Activated CD4-positive, alpha-beta T cell treated with anti-CD3 and anti-CD28 coated beads, Interleukin-2, amount 10 ng/mL, durations not matched to agents 24 days and 14 days (primary cell): ENCODE measurements around the gene TWIST1. TPM values are rescaled to one million over a fixed set of nuclear protein-coding genes. Genes with fewer than 3 reads are reported as not detected.

Experiments used
- DNase-seq: peaks from one replicate; pipeline ENCODE4 v3.0.0; 2022
- H3K27ac Mint-ChIP-seq: one replicate; pipeline ENCODE4 v1.8.0; 2022; ENCODE audit warnings: mild to moderate bottlenecking, mixed read lengths
- H3K27me3 Mint-ChIP-seq: one replicate; pipeline ENCODE4 v1.8.0; 2022; ENCODE audit warnings: mixed read lengths
- H3K36me3 Mint-ChIP-seq: one replicate; pipeline ENCODE4 v1.8.0; 2022; ENCODE audit warnings: low read depth, mild to moderate bottlenecking, mixed read lengths
- H3K4me1 Mint-ChIP-seq: one replicate; pipeline ENCODE4 v1.8.0; 2021; ENCODE audit warnings: mixed read lengths
- H3K4me3 Mint-ChIP-seq: one replicate; pipeline ENCODE4 v1.8.0; 2022; ENCODE audit warnings: mild to moderate bottlenecking, moderate library complexity, mixed read lengths
- H3K9me3 Mint-ChIP-seq: one replicate; pipeline ENCODE4 v1.8.0; 2021; ENCODE audit warnings: mixed read lengths
- intact Hi-C: fragments of 100-400 bp; cut with micrococcal nuclease; formaldehyde crosslinking; loops from one replicate; pipeline ENCODE4 v1.15.1; 2023
- total RNA-seq: library from RNA; stranded (reverse); gene quantifications from 2 replicates; pipeline ENCODE4 v1.2.3, GENCODE V29; 2022

Gene TWIST1
- total RNA-seq, 1 donor from 2014 or later: 7.5 TPM

GRCh38 chr7:19119372-19119771 lies 1.9 kb upstream of the TWIST1 start:
- Mint-ChIP-seq H3K36me3 (peaks cover 3% of the 10 kb centered on the region), H3K4me3 (no peak overlapping the region), H3K27me3 (peaks cover 54% of the 10 kb centered on the region), H3K4me1 (peaks cover 3% of the 10 kb centered on the region), H3K9me3 (no peaks in the 10 kb centered on the region), H3K27ac (no peak overlapping the region)
- intact Hi-C loops: no loop called here
- DNase-seq: no peak

DNA sequence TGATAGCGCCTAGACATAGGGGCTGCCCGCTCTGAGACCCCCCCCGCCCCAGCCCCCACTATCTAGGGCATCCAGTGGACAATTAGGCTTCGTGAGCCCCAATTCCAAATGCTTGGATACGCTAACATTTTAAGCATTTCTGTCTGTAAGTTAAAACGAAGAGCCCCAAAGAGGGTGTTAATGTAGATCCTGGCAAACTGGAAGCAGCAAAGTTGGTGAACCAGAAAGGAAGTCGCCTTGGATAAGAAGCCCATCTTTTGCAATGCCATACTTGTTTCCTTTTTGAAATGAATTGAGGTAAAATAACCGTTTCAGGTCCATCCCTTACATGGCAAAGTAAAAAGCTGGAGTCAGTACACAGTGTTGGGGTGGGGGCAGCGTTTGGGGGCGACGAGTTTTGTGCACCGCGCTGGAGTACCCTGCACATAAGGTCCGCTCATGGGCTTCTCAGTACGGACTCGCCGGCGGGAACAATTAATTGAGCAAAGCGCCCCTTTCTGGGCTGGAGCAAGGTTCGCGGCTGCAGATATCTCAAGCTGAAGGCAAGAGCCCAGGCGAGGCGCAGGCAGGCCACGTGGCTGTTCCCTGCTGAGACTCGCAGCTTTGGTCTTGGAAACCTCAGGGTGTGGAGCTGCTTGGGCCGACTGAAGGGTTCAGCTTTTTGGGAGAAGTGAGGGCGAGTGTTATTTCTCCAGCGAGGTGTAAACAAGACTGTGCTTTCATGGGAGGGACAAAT lies 1.4 kb upstream of the TWIST1 start:
- H3K4me3 Mint-ChIP-seq: no peak overlapping the region

GRCh38 chr7:19117870-19118608 lies 603 bp upstream of the TWIST1 start:
- H3K4me1 Mint-ChIP-seq: peaks cover 3% of the 10 kb centered on the region
- H3K27me3 Mint-ChIP-seq: peaks cover 60% of the 10 kb centered on the region
- no peak for DNase-seq
- H3K36me3 Mint-ChIP-seq: peaks cover 3% of the 10 kb centered on the region
- no peaks in the 10 kb centered on the region for H3K9me3 Mint-ChIP-seq
- intact Hi-C loops: no loop called here
- H3K4me3 Mint-ChIP-seq: peak overlapping the region; percentile 38
- H3K27ac Mint-ChIP-seq: no peak overlapping the region

More for the DNA sequence above, 1.4 kb upstream of the TWIST1 start:
- Mint-ChIP-seq H3K4me1 (peaks cover 3% of the 10 kb centered on the region), H3K9me3 (no peaks in the 10 kb centered on the region), H3K36me3 (peaks cover 3% of the 10 kb centered on the region), H3K27me3 (peaks cover 59% of the 10 kb centered on the region), H3K27ac (no peak overlapping the region)
- intact Hi-C loops: no loop called here
- no peak for DNase-seq

- H3K4me1 Mint-ChIP-seq: peaks cover 3% of the 10 kb centered on the region
- intact Hi-C loops: no loop called here
- peaks cover 65% of the 10 kb centered on the region for H3K27me3 Mint-ChIP-seq
- peaks cover 4% of the 10 kb centered on the region for H3K36me3 Mint-ChIP-seq
- H3K27ac Mint-ChIP-seq: peak overlapping the region; percentile 66
- peak overlapping the region; percentile 73 for H3K4me3 Mint-ChIP-seq
- peak; percentile 64 for DNase-seq
- H3K9me3 Mint-ChIP-seq: peaks cover under 1% of the 10 kb centered on the region
These were observed 1.0 kb downstream of the TWIST1 start for GRCh38 chr7:19116121-19117090.

- Mint-ChIP-seq H3K9me3 (peaks cover 3% of the 10 kb centered on the region), H3K36me3 (peaks cover 5% of the 10 kb centered on the region), H3K27ac (no peak overlapping the region), H3K4me3 (no peak overlapping the region), H3K4me1 (peaks cover 3% of the 10 kb centered on the region), H3K27me3 (peaks cover 66% of the 10 kb centered on the region)
- intact Hi-C loops: no loop called here
- DNase-seq: no peak
These were observed 2.9 kb downstream of the TWIST1 start for GRCh38 chr7:19114551-19114855.

DNA sequence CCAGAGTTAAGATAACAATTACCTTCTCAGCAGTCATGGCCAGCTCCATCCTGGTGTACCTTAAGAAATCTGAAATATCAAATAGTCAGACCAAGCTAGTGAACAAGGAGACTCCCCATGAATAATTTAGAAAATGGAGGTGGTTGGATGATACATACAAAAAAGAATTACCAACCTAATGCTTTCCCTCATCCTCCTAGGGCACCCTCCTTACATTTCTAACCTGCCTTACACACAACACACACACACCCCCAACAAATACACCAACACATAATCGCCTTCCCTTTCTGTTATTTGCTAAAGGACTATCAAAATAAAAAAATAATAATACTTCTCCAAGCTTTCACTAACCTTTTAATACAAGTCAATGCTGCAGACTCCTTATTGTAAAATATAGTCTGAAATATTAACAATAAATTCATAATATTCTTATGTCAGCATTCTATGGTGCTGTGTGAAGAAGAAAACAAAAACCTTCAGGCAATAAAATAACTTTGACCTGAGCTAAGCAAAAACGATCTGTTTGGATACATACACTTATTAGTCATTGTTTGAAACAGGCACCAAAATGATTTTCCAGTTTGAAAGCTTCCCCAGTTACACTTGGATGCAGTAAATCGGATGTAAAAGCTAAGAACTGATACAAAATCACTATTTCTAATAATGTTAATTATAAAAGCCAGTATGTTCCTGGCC lies 3.4 kb downstream of the TWIST1 start:
- intact Hi-C loops: no loop called here
- Mint-ChIP-seq H3K27me3 (peaks cover 67% of the 10 kb centered on the region), H3K9me3 (peaks cover 5% of the 10 kb centered on the region), H3K36me3 (peaks cover 6% of the 10 kb centered on the region), H3K4me1 (peaks cover 3% of the 10 kb centered on the region), H3K27ac (no peak overlapping the region), H3K4me3 (no peak overlapping the region)
- no peak for DNase-seq

- H3K27ac Mint-ChIP-seq: no peak overlapping the region
- peaks cover 67% of the 10 kb centered on the region for H3K27me3 Mint-ChIP-seq
- H3K4me3 Mint-ChIP-seq: no peak overlapping the region
- DNase-seq: no peak
- H3K9me3 Mint-ChIP-seq: peaks cover 8% of the 10 kb centered on the region
- peaks cover 8% of the 10 kb centered on the region for H3K36me3 Mint-ChIP-seq
- intact Hi-C loops: no loop called here
- peaks cover 3% of the 10 kb centered on the region for H3K4me1 Mint-ChIP-seq
These were observed 4.5 kb downstream of the TWIST1 start for GRCh38 chr7:19113002-19113350.

- intact Hi-C loops: no loop called here
- H3K9me3 Mint-ChIP-seq: peaks cover 11% of the 10 kb centered on the region
These were observed 5.0 kb downstream of the TWIST1 start for GRCh38 chr7:19112274-19113001.

GRCh38 chr7:19111474-19112273 lies 5.8 kb downstream of the TWIST1 start:
- H3K27me3 Mint-ChIP-seq: peaks cover 80% of the 10 kb centered on the region
- H3K36me3 Mint-ChIP-seq: peaks cover 8% of the 10 kb centered on the region
- no peak overlapping the region for H3K4me3 Mint-ChIP-seq
- peaks cover 3% of the 10 kb centered on the region for H3K4me1 Mint-ChIP-seq
- peaks cover 12% of the 10 kb centered on the region for H3K9me3 Mint-ChIP-seq
- intact Hi-C loops: no loop called here
- no peak overlapping the region for H3K27ac Mint-ChIP-seq
- DNase-seq: no peak

More at GRCh38 chr7:19112274-19113001, 5.0 kb downstream of the TWIST1 start:
- no peak overlapping the region for H3K27ac Mint-ChIP-seq
- H3K4me3 Mint-ChIP-seq: no peak overlapping the region
- H3K36me3 Mint-ChIP-seq: peaks cover 8% of the 10 kb centered on the region
- no peak for DNase-seq
- peaks cover 3% of the 10 kb centered on the region for H3K4me1 Mint-ChIP-seq
- H3K27me3 Mint-ChIP-seq: peaks cover 72% of the 10 kb centered on the region

DNA sequence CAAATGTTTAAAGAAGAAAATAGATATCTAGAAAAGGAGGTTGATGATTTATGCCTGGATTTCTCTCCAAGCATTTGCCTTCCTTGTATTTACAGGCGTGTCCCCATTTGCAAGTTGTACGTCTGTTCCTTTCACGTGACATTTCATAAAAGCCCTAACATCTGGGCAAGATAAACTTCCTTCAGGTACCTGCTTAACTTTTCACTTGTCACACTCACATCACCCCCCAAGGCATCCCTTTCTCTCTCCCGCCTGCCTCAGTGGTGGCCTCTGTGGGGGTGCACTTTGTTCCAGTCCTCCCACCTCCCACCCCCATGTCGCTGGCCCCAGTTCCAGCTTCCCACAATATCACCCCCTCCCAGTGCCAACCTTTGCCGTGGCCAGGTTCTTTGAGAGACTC lies 6.7 kb downstream of the TWIST1 start:
- no peaks in the 10 kb centered on the region for H3K4me1 Mint-ChIP-seq
- peaks cover 83% of the 10 kb centered on the region for H3K27me3 Mint-ChIP-seq
- H3K27ac Mint-ChIP-seq: no peak overlapping the region
- H3K9me3 Mint-ChIP-seq: peaks cover 12% of the 10 kb centered on the region
- H3K4me3 Mint-ChIP-seq: no peak overlapping the region
- peaks cover 4% of the 10 kb centered on the region for H3K36me3 Mint-ChIP-seq
- no peak for DNase-seq
- intact Hi-C loops: no loop called here

GRCh38 chr7:19110026-19110730 lies 7.3 kb downstream of the TWIST1 start:
- Mint-ChIP-seq H3K4me1 (no peaks in the 10 kb centered on the region), H3K9me3 (peaks cover 12% of the 10 kb centered on the region), H3K4me3 (no peak overlapping the region), H3K27ac (no peak overlapping the region), H3K36me3 (peaks cover 4% of the 10 kb centered on the region), H3K27me3 (peaks cover 85% of the 10 kb centered on the region)
- intact Hi-C loops: no loop called here
- no peak for DNase-seq
